Erythroblast (primary cell): Measurements from ENCODE around the gene SBNO2.

Experiments
- GATA1 ChIP-seq: IDR thresholded peaks from 2 replicates; pipeline ENCODE4 v1.6.1; 2011; ENCODE audit warnings: low read depth, mild to moderate bottlenecking, control low read depth, low read length, moderate library complexity
- POLR2A ChIP-seq: IDR thresholded peaks from 2 replicates; pipeline ENCODE4 v1.6.1; 2011; ENCODE audit warnings: mild to moderate bottlenecking, low read length

DNA sequence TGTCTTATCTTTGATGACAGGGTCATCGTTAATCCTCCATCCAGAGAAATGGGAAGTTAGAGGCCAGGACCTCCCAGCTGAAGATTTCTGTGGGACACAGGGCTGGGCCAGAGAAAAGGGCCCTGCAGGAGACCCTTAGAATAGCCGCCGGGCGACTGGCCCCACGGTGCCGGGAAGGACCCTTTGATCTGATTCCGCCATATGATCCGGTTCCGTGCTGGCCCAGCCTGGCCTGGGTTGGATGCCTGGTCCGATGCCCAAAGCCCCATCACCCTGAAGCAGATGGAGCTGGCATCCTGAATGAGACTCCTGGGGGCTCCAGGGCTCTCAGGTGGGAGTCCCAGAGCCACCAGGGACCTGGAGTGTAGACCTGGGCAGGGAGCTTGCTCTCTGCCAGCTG, 25.5 kb upstream of the SBNO2 start:
- TF ChIP-seq POLR2A (no peak), GATA1 (no peak)
